PFSK-1 (cell line): ENCODE results near the gene AGBL3.

Experiments
- POLR2AphosphoS5 ChIP-seq: IDR thresholded peaks from 2 replicates; pipeline ENCODE4 v1.6.1; 2012; ENCODE audit warnings: low read depth, mild to moderate bottlenecking, control low read depth, low read length, moderate library complexity
- SIN3A ChIP-seq: IDR thresholded peaks from 2 replicates; pipeline ENCODE4 v1.6.1; 2012; ENCODE audit warnings: mild to moderate bottlenecking, low read length, moderate library complexity, borderline replicate concordance; ENCODE audit not compliant: insufficient read depth

GRCh38 chr7:135166338-135166990 is 180.2 kb downstream of the AGBL3 start:
- TF ChIP-seq POLR2AphosphoS5: no peak
- no peak for TF ChIP-seq SIN3A
